Thyroid gland (tissue), 4 donors: ENCODE results near the gene SNX19.

ENCODE experiments used
- CTCF ChIP-seq, 6 experiments: fragments of 200-600 bp in 3 of 6; fragments of 450-650 bp in 3 of 6; sonication (generic) in 3 of 6; IDR thresholded peaks; one replicate each; pipeline ENCODE4 v1.5.1; 2016 to 2019; ENCODE audit warnings: antibody characterized with exemption in 6 of 6, mild to moderate bottlenecking in 2 of 6, inconsistent platforms in 1 of 6, moderate library complexity in 1 of 6
- POLR2A ChIP-seq, 2 donors: fragments of 450-650 bp; IDR thresholded peaks; one replicate each; pipeline ENCODE4 v1.6.1; 2017; ENCODE audit warnings: antibody characterized with exemption in 2 of 2, mild to moderate bottlenecking in 2 of 2, moderate library complexity in 1 of 2

DNA sequence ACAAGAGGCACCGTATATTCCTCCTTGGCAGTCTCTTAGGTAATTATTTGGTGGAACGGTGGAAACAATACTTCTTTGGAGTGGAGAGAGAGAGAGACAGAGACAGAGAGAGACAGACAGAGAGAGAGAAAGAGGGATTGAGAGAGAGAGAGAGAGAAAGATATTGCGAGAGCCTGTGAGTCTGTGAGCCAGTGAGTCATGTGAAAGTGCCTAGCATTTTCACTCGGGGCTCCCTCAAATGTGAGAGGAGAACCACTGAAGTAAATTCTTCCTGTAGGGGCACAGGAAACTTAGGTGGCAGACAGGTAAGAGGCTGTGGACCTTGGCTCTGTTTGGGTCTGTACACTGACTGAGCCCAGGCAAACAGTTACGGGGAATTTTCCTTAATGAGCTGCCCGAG is 31.6 kb upstream of the SNX19 start:
- TF ChIP-seq CTCF (IDR thresholded peaks at IDR 0.05) (no peak), POLR2A (IDR thresholded peaks at IDR 0.05) (no peak)
